ENCODE measurements around the gene ATP11B. TPM values are rescaled to one million over a fixed set of nuclear protein-coding genes. Genes with fewer than 3 reads are reported as not detected.

ATP11B gene
- total and polyA plus RNA-seq, 9 of the 15 experiments (the other 6 are each of a cell fraction or from before 2014, with no cell fraction given): 11.9 to 68.7 (median 41.8) TPM

DNA sequence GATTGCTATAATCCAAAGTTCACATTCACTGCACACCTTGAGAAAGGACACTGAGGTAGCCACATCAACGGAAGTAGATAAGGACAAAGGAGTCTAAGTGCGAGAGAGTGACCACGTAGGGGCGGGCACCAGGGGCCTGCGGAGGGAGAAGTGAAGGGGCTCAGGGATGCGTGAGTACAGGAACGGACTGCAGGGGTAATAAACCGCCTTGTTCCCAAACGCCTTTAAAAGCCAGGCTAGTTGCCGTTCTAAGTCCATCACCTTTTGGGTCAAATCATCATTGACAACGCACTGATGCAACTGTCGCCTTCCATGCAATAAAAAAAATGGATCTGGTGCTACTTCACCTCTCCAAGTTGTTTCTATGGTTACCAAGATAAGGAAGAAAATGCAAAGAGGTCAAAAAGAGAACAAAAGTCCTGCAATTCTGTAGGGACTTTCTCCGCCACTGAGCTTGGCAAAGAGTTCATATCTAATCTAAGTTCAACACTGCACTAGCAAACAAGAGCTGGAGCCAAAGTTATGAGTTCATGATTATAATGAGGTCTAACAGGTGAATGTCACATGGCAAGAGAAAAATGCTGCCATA, 32.6 kb upstream of the ATP11B start (continued):
- no peak for TF ChIP-seq ZBTB40 (IDR thresholded peaks at IDR 0.05)
- no peak for TF ChIP-seq ZBTB40 (CRISPR knock-in tag; IDR thresholded peaks at IDR 0.05)
- no peak for TF ChIP-seq MLX (CRISPR knock-in tag; conservative IDR thresholded peaks at IDR 0.05)
- no peak for TF ChIP-seq THRB (CRISPR knock-in tag; conservative IDR thresholded peaks at IDR 0.05)
- no peak for TF ChIP-seq ZNF212 (CRISPR knock-in tag; IDR thresholded peaks at IDR 0.05)
- TF ChIP-seq ELK3 (CRISPR knock-in tag; IDR thresholded peaks at IDR 0.05): no peak
- TF ChIP-seq ZFPM2 (CRISPR knock-in tag; IDR thresholded peaks at IDR 0.05): no peak
- no peak for TF ChIP-seq POLR2AphosphoS5 (IDR thresholded peaks at IDR 0.05; ENCODE audit: control insufficient read depth, insufficient read depth, low read depth, low read length)
- no peak for TF ChIP-seq NR3C1 (CRISPR knock-in tag; IDR thresholded peaks at IDR 0.05)
- TF ChIP-seq ATF7 (IDR thresholded peaks at IDR 0.05): peak; percentile 50
- TF ChIP-seq PHF20 (IDR thresholded peaks at IDR 0.05; ENCODE audit: partially characterized antibody): no peak
- no peak for TF ChIP-seq U2AF2 (optimal IDR thresholded peaks at IDR 0.05; ENCODE audit: low read depth, low read length)
- TF ChIP-seq E2F6 (IDR thresholded peaks at IDR 0.05; ENCODE audit: borderline replicate concordance in 1 of 2, extremely low read depth in 1 of 2, insufficient read depth in 1 of 2, insufficient read length in 1 of 2, low read depth in 1 of 2, low read length in 1 of 2, poor library complexity in 1 of 2, severe bottlenecking in 1 of 2): no peak
